H9 (cell line): Measurements from ENCODE around the gene PRPF19. TPM values are rescaled to one million over a fixed set of nuclear protein-coding genes. Genes with fewer than 3 reads are reported as not detected.

Source experiments
- DNase-seq: peaks from one replicate; pipeline ENCODE4 v3.0.0-alpha.2; 2017
- H2AFZ ChIP-seq: one replicate; pipeline ENCODE4 v1.6.1; 2013; ENCODE audit warnings: mild to moderate bottlenecking, low read length, control low read depth, moderate library complexity
- H2AK5ac ChIP-seq: 2 replicates; pipeline ENCODE4 v1.6.1; 2013; ENCODE audit warnings: low read length, control low read depth, mixed read lengths; ENCODE audit not compliant: insufficient read length
- H2BK120ac ChIP-seq: one replicate; pipeline ENCODE4 v1.6.1; 2013; ENCODE audit warnings: low read depth, mild to moderate bottlenecking, low read length, control low read depth, inconsistent platforms; ENCODE audit not compliant: poor library complexity, severe bottlenecking
- H2BK12ac ChIP-seq: 2 replicates; pipeline ENCODE4 v1.6.1; 2013; ENCODE audit warnings: low read length, control low read depth, mixed read lengths, low read depth; ENCODE audit not compliant: insufficient read length
- H2BK15ac ChIP-seq: 2 replicates; pipeline ENCODE4 v1.6.1; 2013; ENCODE audit warnings: low read depth, low read length, control low read depth
- H2BK20ac ChIP-seq: one replicate; pipeline ENCODE4 v1.6.1; 2013; ENCODE audit warnings: low read depth, mild to moderate bottlenecking, low read length, control low read depth, inconsistent platforms; ENCODE audit not compliant: poor library complexity, severe bottlenecking
- H2BK5ac ChIP-seq: 2 replicates; pipeline ENCODE4 v1.6.1; 2013; ENCODE audit warnings: low read length, control low read depth, mixed read lengths; ENCODE audit not compliant: insufficient read length
- H3K14ac ChIP-seq: 2 replicates; pipeline ENCODE4 v1.6.1; 2013; ENCODE audit warnings: low read length, control low read depth; ENCODE audit not compliant: insufficient read depth
- H3K18ac ChIP-seq: 2 replicates; pipeline ENCODE4 v1.6.1; 2013; ENCODE audit warnings: low read depth, mild to moderate bottlenecking, mixed read lengths, low read length, control low read depth; ENCODE audit not compliant: insufficient read length
- H3K23ac ChIP-seq: 2 replicates; pipeline ENCODE4 v1.6.1; 2013; ENCODE audit warnings: low read length, control low read depth, mixed read lengths, low read depth; ENCODE audit not compliant: insufficient read length
- H3K23me2 ChIP-seq: 2 replicates; pipeline ENCODE4 v1.6.1; 2013; ENCODE audit warnings: low read depth, mild to moderate bottlenecking, mixed read lengths, low read length, control low read depth; ENCODE audit not compliant: insufficient read length, poor library complexity, severe bottlenecking
- H3K27ac ChIP-seq: 2 replicates; pipeline ENCODE4 v1.5.1; 2013; ENCODE audit warnings: low read length, control low read depth, mixed read lengths, low read depth; ENCODE audit not compliant: insufficient read length
- H3K27me3 ChIP-seq: 2 replicates; pipeline ENCODE4 v1.6.1; 2013; ENCODE audit warnings: low read length, control low read depth, inconsistent platforms; ENCODE audit not compliant: insufficient read depth
- H3K4ac ChIP-seq: 2 replicates; pipeline ENCODE4 v1.6.1; 2013; ENCODE audit warnings: low read depth, mild to moderate bottlenecking, control low read depth, inconsistent platforms, low read length, moderate library complexity
- H3K4me1 ChIP-seq: 2 replicates; pipeline ENCODE4 v1.6.1; 2013; ENCODE audit warnings: low read length, control low read depth, inconsistent platforms; ENCODE audit not compliant: insufficient read depth
- H3K4me2 ChIP-seq: 2 replicates; pipeline ENCODE4 v1.6.1; 2013; ENCODE audit warnings: low read length, control low read depth, mixed read lengths; ENCODE audit not compliant: insufficient read length, insufficient read depth
- H3K56ac ChIP-seq: 2 replicates; pipeline ENCODE4 v1.6.1; 2013; ENCODE audit warnings: low read depth, mild to moderate bottlenecking, mixed read lengths, low read length, control low read depth; ENCODE audit not compliant: insufficient read length
- H3K79me1 ChIP-seq: 2 replicates; pipeline ENCODE4 v1.6.1; 2013; ENCODE audit warnings: low read depth, mild to moderate bottlenecking, moderate library complexity, low read length, control low read depth, inconsistent platforms; ENCODE audit not compliant: insufficient read depth, poor library complexity, severe bottlenecking
- H3K79me2 ChIP-seq: 2 replicates; pipeline ENCODE4 v1.6.1; 2013; ENCODE audit warnings: low read length, control low read depth, inconsistent platforms; ENCODE audit not compliant: insufficient read depth
- H3K9ac ChIP-seq: 2 replicates; pipeline ENCODE4 v1.6.1; 2013; ENCODE audit warnings: low read length, control low read depth, mixed read lengths; ENCODE audit not compliant: insufficient read length; ENCODE audit errors: extremely low read depth
- H3K9me3 ChIP-seq: one replicate; pipeline ENCODE4 v1.6.1; 2013; ENCODE audit warnings: low read depth, low read length, inconsistent platforms; ENCODE audit not compliant: control insufficient read depth
- H3T11ph ChIP-seq: one replicate; pipeline ENCODE4 v1.6.1; 2013; ENCODE audit warnings: mild to moderate bottlenecking, low read length, control low read depth, inconsistent platforms
- H4K20me1 ChIP-seq: one replicate; pipeline ENCODE4 v1.6.1; 2013; ENCODE audit not compliant: control insufficient read depth, insufficient read length, insufficient read depth
- H4K5ac ChIP-seq: 2 replicates; pipeline ENCODE4 v1.6.1; 2013; ENCODE audit warnings: low read depth, mild to moderate bottlenecking, mixed read lengths, low read length, control low read depth; ENCODE audit not compliant: insufficient read length
- H4K8ac ChIP-seq: replicated peaks from 2 replicates; pipeline ENCODE4 v1.6.1; 2013; ENCODE audit warnings: low read length, control low read depth, mixed read lengths, low read depth; ENCODE audit not compliant: insufficient read length
- H4K91ac ChIP-seq: 2 replicates; pipeline ENCODE4 v1.6.1; 2013; ENCODE audit warnings: low read depth, mild to moderate bottlenecking, moderate library complexity, mixed read lengths, low read length, control low read depth; ENCODE audit not compliant: insufficient read length
- H3K27ac Mint-ChIP-seq, 3 experiments: 2 replicates in 2 of 3; 3 replicates in 1 of 3; pipeline ENCODE4 v1.8.0; 2020 to 2021; ENCODE audit warnings: mixed read lengths in 3 of 3, mild to moderate bottlenecking in 1 of 3, moderate library complexity in 1 of 3
- H3K27me3 Mint-ChIP-seq: 2 replicates; pipeline ENCODE4 v1.8.0; 2021; ENCODE audit warnings: low read depth, mild to moderate bottlenecking, moderate library complexity, mixed read lengths
- H3K36me3 Mint-ChIP-seq, 3 experiments: 2 replicates in 2 of 3; 3 replicates in 1 of 3; pipeline ENCODE4 v1.8.0; 2020 to 2021; ENCODE audit warnings: low read depth in 3 of 3, mixed read lengths in 3 of 3; ENCODE audit not compliant: insufficient read depth in 1 of 3
- H3K4me1 Mint-ChIP-seq, 2 experiments: 2 replicates each; pipeline ENCODE4 v1.8.0; 2020; ENCODE audit warnings: mixed read lengths in 2 of 2
- H3K4me3 Mint-ChIP-seq, 2 experiments: 2 replicates in 1 of 2; 3 replicates in 1 of 2; pipeline ENCODE4 v1.8.0; 2020 to 2021; ENCODE audit warnings: mild to moderate bottlenecking in 2 of 2, mixed read lengths in 2 of 2, moderate library complexity in 1 of 2
- H3K9me3 Mint-ChIP-seq, 2 experiments: 2 replicates in 1 of 2; 3 replicates in 1 of 2; pipeline ENCODE4 v1.8.0; 2020; ENCODE audit warnings: mild to moderate bottlenecking in 2 of 2, mixed read lengths in 2 of 2, moderate library complexity in 1 of 2
- CTCF ChIP-seq: fragments of 200-600 bp; sonication (generic); conservative IDR thresholded peaks from 3 replicates; pipeline ENCODE4 v1.8.0; 2021; ENCODE audit warnings: antibody characterized with exemption, mild to moderate bottlenecking
- WGBS: extraction: QIAGEN DNeasy Blood & Tissue Kit; methylation state at CpG from one replicate; pipeline ENCODE4 v1.1.7; 2013; ENCODE audit warnings: missing lambda C conversion rate, low lambda C conversion rate, mixed read lengths; ENCODE audit not compliant: insufficient read length; ENCODE audit errors: extremely low coverage; 5-methylcytosine and 5-hydroxymethylcytosine counted together
- total RNA-seq: library from RNA; stranded (reverse); gene quantifications from 2 replicates; pipeline ENCODE4 v1.2.1, GENCODE V29; 2021

Gene PRPF19
- total RNA-seq, 1 experiment from 2014 or later, result 130 TPM

GRCh38 chr11:60927600-60927999 is 21.2 kb upstream of the PRPF19 start:
- Histone ChIP-seq H2AK5ac (no peak overlapping the region), H3K27me3 (no peaks in the 10 kb centered on the region), H4K8ac (no peak overlapping the region), H3K9me3 (no peaks in the 10 kb centered on the region), H4K20me1 (no peaks in the 10 kb centered on the region), H3K4me2 (no peak overlapping the region), H4K5ac (no peak overlapping the region), H3K4me1 (peaks cover 2% of the 10 kb centered on the region; the same call in 1 of the 2 replicates), H3K23ac (no peak overlapping the region), H2BK20ac (no peak overlapping the region), H2BK120ac (no peak overlapping the region), H4K91ac (no peak overlapping the region), H3K27ac (no peak overlapping the region), H3K79me2 (no peaks in the 10 kb centered on the region), H3K18ac (no peak overlapping the region), H3K79me1 (no peaks in the 10 kb centered on the region), H2BK15ac (no peak overlapping the region), H3K23me2 (peaks cover 10% of the 10 kb centered on the region), H2BK12ac (no peak overlapping the region), H2BK5ac (no peak overlapping the region), H3K14ac (no peak overlapping the region), H3T11ph (no peak overlapping the region), H3K4ac (no peak overlapping the region), H3K9ac (no peak overlapping the region), H3K56ac (no peak overlapping the region), H2AFZ (no peak overlapping the region)
- Mint-ChIP-seq H3K4me3 (no peak overlapping the region), H3K27me3 (peaks cover 7% of the 10 kb centered on the region), H3K4me1 (peaks cover 21 to 28% of the 10 kb centered on the region in 2 experiments), H3K9me3 (no peaks in the 10 kb centered on the region), H3K36me3 (peaks cover 31 to 58% (median 48%) of the 10 kb centered on the region in 3 experiments; a peak in 6 of 7 replicates), H3K27ac (no peak overlapping the region)
- no peak for TF ChIP-seq CTCF
- no CpG with 5 or more reads among the region's 16 CpGs for WGBS
- DNase-seq, result no peak
